ENCODE measurements around the gene GOLGA8T. TPM values are rescaled to one million over a fixed set of nuclear protein-coding genes. Genes with fewer than 3 reads are reported as not detected.
"Not testable (repeated sequence)": the region's sequence is repeated elsewhere in the genome, so short reads cannot be mapped to it uniquely, and the experiment has no call there.

GOLGA8T gene
- polyA plus RNA-seq, 3 donors, result 0.27 TPM; not detected in 2

GRCh38 chr15:30191143-30191542 lies 56.3 kb downstream of the GOLGA8T start:
- intact Hi-C loops (cut with micrococcal nuclease); H4K20me1 ChIP-seq (ENCODE audit: insufficient read depth, low read length); H3K36me3 Mint-ChIP-seq; H3K27ac Mint-ChIP-seq; H3K36me3 ChIP-seq (replicated peaks in 1 of 2; ENCODE audit: control insufficient read depth in 1 of 2, insufficient read depth in 2 of 2, low read length in 2 of 2); H3K9me3 Mint-ChIP-seq; H3K4me2 ChIP-seq (replicated peaks; ENCODE audit: extremely low read depth, low read length, poor library complexity, severe bottlenecking); H3K79me2 ChIP-seq (ENCODE audit: insufficient read depth, low read length); H3K27me3 ChIP-seq (ENCODE audit: control insufficient read depth in 2 of 2, insufficient read depth in 2 of 2, low read length in 2 of 2); H3K9me3 ChIP-seq (replicated peaks in 1 of 2; ENCODE audit: control insufficient read depth in 1 of 2, insufficient read depth in 1 of 2, low read length in 2 of 2); H3K27ac ChIP-seq (ENCODE audit: low read depth in 1 of 2, low read length in 2 of 2); H3K4me1 Mint-ChIP-seq; DNase-seq; H3K9ac ChIP-seq (ENCODE audit: insufficient read depth, low read length, poor library complexity, severe bottlenecking); H3K4me3 Mint-ChIP-seq; H2AFZ ChIP-seq (ENCODE audit: insufficient read depth, low read depth, low read length, poor library complexity, severe bottlenecking); H3K4me3 ChIP-seq (replicated peaks in 1 of 3; ENCODE audit: low read depth in 2 of 3, low read length in 3 of 3); H3K4me1 ChIP-seq (ENCODE audit: control insufficient read depth in 1 of 2, insufficient read depth in 2 of 2, low read length in 2 of 2): not testable (repeated sequence)
- H3K27me3 Mint-ChIP-seq (ENCODE audit: low read depth in 3 of 3), result peaks cover 0 to 10% (median 8%) of the 10 kb centered on the region in 3 donors
- no CpG with 5 or more reads among the region's 23 CpGs for WGBS (ENCODE audit: insufficient coverage)

DNA sequence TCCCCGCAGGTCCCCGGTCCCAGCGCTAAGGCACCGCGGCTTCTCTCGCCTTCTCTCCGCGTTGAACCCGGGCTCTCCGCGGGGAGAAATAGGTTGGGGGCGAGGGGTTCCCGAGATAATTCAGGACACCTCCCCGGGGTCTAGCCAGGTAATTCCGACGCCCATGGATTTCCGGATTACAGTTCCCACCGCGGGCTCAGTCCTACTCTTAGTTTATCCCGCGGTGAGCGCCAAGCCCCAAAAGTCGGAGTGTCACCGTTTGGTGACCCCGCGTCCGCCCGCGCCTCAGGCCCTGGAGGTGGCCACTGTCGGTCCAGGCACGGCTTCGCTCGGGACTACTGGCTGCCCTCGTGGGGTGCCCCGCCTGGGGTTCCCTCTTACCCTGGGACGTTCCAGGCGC lies 56.8 kb downstream of the GOLGA8T start:
- H3K4me2 ChIP-seq (replicated peaks; ENCODE audit: extremely low read depth, low read length, poor library complexity, severe bottlenecking); H3K9me3 ChIP-seq (replicated peaks in 1 of 2; ENCODE audit: control insufficient read depth in 1 of 2, insufficient read depth in 1 of 2, low read length in 2 of 2); H2AFZ ChIP-seq (ENCODE audit: insufficient read depth, low read depth, low read length, poor library complexity, severe bottlenecking); H3K79me2 ChIP-seq (ENCODE audit: insufficient read depth, low read length); H4K20me1 ChIP-seq (ENCODE audit: insufficient read depth, low read length); H3K4me1 ChIP-seq (ENCODE audit: control insufficient read depth in 1 of 2, insufficient read depth in 2 of 2, low read length in 2 of 2); H3K4me3 ChIP-seq (replicated peaks in 1 of 3; ENCODE audit: low read depth in 2 of 3, low read length in 3 of 3); H3K36me3 Mint-ChIP-seq; H3K27ac ChIP-seq (ENCODE audit: low read depth in 1 of 2, low read length in 2 of 2); H3K27ac Mint-ChIP-seq; H3K9ac ChIP-seq (ENCODE audit: insufficient read depth, low read length, poor library complexity, severe bottlenecking); H3K36me3 ChIP-seq (replicated peaks in 1 of 2; ENCODE audit: control insufficient read depth in 1 of 2, insufficient read depth in 2 of 2, low read length in 2 of 2); H3K4me3 Mint-ChIP-seq; DNase-seq; H3K9me3 Mint-ChIP-seq; H3K4me1 Mint-ChIP-seq; H3K27me3 ChIP-seq (ENCODE audit: control insufficient read depth in 2 of 2, insufficient read depth in 2 of 2, low read length in 2 of 2); intact Hi-C loops (cut with micrococcal nuclease): not testable (repeated sequence)
- WGBS (ENCODE audit: insufficient coverage), result no CpG with 5 or more reads among the region's 37 CpGs
- peaks cover 0 to 10% (median 8%) of the 10 kb centered on the region in 3 donors for H3K27me3 Mint-ChIP-seq (ENCODE audit: low read depth in 3 of 3)

- H3K9ac ChIP-seq (ENCODE audit: insufficient read depth, low read length, poor library complexity, severe bottlenecking); H3K27ac Mint-ChIP-seq; DNase-seq; H3K4me3 Mint-ChIP-seq; H3K36me3 ChIP-seq (replicated peaks in 1 of 2; ENCODE audit: control insufficient read depth in 1 of 2, insufficient read depth in 2 of 2, low read length in 2 of 2); H3K9me3 ChIP-seq (replicated peaks in 1 of 2; ENCODE audit: control insufficient read depth in 1 of 2, insufficient read depth in 1 of 2, low read length in 2 of 2); H3K27me3 ChIP-seq (ENCODE audit: control insufficient read depth in 2 of 2, insufficient read depth in 2 of 2, low read length in 2 of 2); H3K36me3 Mint-ChIP-seq; H3K4me3 ChIP-seq (replicated peaks in 1 of 3; ENCODE audit: low read depth in 2 of 3, low read length in 3 of 3); H3K4me2 ChIP-seq (replicated peaks; ENCODE audit: extremely low read depth, low read length, poor library complexity, severe bottlenecking); H4K20me1 ChIP-seq (ENCODE audit: insufficient read depth, low read length); H3K4me1 Mint-ChIP-seq; H2AFZ ChIP-seq (ENCODE audit: insufficient read depth, low read depth, low read length, poor library complexity, severe bottlenecking); H3K4me1 ChIP-seq (ENCODE audit: control insufficient read depth in 1 of 2, insufficient read depth in 2 of 2, low read length in 2 of 2); H3K27ac ChIP-seq (ENCODE audit: low read depth in 1 of 2, low read length in 2 of 2); H3K9me3 Mint-ChIP-seq; intact Hi-C loops (cut with micrococcal nuclease); H3K79me2 ChIP-seq (ENCODE audit: insufficient read depth, low read length): not testable (repeated sequence)
- WGBS (ENCODE audit: insufficient coverage), result no CpG with 5 or more reads among the region's 53 CpGs
- H3K27me3 Mint-ChIP-seq (ENCODE audit: low read depth in 3 of 3), result peaks cover 0 to 11% (median 10%) of the 10 kb centered on the region in 3 donors
These were observed 57.4 kb downstream of the GOLGA8T start for GRCh38 chr15:30192119-30192745.

- H3K9me3 ChIP-seq (replicated peaks in 1 of 2; ENCODE audit: control insufficient read depth in 1 of 2, insufficient read depth in 1 of 2, low read length in 2 of 2); intact Hi-C loops (cut with micrococcal nuclease); H3K9ac ChIP-seq (ENCODE audit: insufficient read depth, low read length, poor library complexity, severe bottlenecking); H3K4me1 Mint-ChIP-seq; H3K36me3 Mint-ChIP-seq; H3K4me3 ChIP-seq (replicated peaks in 1 of 3; ENCODE audit: low read depth in 2 of 3, low read length in 3 of 3); H4K20me1 ChIP-seq (ENCODE audit: insufficient read depth, low read length); H3K27ac ChIP-seq (ENCODE audit: low read depth in 1 of 2, low read length in 2 of 2); H3K27ac Mint-ChIP-seq; H3K4me2 ChIP-seq (replicated peaks; ENCODE audit: extremely low read depth, low read length, poor library complexity, severe bottlenecking); H3K27me3 ChIP-seq (ENCODE audit: control insufficient read depth in 2 of 2, insufficient read depth in 2 of 2, low read length in 2 of 2); H3K79me2 ChIP-seq (ENCODE audit: insufficient read depth, low read length); H3K36me3 ChIP-seq (replicated peaks in 1 of 2; ENCODE audit: control insufficient read depth in 1 of 2, insufficient read depth in 2 of 2, low read length in 2 of 2); H3K4me1 ChIP-seq (ENCODE audit: control insufficient read depth in 1 of 2, insufficient read depth in 2 of 2, low read length in 2 of 2); H2AFZ ChIP-seq (ENCODE audit: insufficient read depth, low read depth, low read length, poor library complexity, severe bottlenecking); H3K9me3 Mint-ChIP-seq; H3K4me3 Mint-ChIP-seq; DNase-seq: not testable (repeated sequence)
- H3K27me3 Mint-ChIP-seq (ENCODE audit: low read depth in 3 of 3), result peaks cover 0 to 11% (median 10%) of the 10 kb centered on the region in 3 donors
- no CpG with 5 or more reads among the region's 9 CpGs for WGBS (ENCODE audit: insufficient coverage)
These were observed 58.0 kb downstream of the GOLGA8T start for GRCh38 chr15:30192892-30193291.

All from CD14-positive monocyte (primary cell).